ENCODE measurements around the gene TBL1X.

Gene TBL1X

DNA sequence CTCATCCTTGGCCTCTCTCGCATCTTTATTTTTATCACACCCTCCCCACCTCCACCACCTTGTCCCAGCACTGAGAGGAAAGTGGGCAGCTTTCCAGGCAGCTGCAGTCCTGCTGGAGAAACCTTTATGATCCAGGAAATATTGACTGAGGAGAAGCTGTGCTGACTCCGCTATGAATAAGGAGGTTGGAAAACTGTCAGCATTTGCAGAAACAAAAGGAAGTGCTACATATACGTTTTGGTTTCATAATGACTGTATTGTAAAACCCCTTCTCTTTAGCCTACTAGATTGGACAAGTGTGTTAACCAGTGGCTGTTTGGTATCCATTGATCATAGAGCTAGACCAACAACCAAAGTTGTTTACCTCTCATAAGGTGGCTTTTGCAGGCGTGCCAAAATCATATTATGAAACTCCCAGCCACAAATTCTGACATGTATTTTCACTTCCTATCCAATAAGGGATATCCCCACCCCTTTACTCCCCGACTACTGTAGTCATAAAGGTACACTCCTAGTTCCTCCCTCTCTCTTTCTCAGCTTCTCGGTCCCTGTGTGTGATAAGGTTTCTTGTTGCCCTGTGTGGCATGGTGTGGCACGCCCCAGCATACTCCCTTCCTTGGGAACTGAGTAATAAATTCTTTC, 212.4 kb downstream of the TBL1X start:
- DNase-seq = no peak

DNA sequence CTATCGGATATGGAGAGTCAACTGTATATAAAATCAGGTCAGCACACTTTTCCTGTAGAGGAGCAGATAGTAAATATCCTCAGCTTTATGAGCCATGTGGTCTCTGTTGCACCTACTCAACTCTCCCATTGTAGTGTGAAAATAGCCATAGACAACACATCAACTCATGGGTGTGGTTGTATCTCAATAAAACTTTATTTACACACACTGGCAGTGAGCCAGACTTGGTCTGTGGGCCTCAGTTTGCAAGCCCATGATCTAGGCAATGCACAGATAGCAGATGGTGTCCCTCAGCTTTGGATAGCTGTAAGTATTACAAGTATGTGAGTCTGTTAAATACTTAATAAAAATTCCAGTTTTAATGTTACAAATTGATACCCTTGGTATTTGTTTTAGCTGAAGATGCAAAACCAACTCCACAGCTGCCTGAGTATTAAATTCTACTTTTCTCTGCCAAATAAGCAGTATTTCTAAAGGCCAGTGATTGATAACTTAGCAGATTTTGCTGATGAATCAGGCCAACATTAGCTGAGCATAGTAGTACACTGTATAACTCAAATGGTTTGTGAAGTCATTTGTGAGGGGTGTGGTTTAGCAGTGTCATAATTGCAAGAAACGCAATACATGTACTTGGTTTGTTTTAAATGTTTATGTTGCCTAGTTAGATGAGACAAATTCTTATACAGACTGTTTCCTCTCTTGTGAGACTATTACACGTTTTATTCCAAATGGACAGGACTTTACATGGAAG, 213.5 kb downstream of the TBL1X start:
- no peak for DNase-seq

DNA sequence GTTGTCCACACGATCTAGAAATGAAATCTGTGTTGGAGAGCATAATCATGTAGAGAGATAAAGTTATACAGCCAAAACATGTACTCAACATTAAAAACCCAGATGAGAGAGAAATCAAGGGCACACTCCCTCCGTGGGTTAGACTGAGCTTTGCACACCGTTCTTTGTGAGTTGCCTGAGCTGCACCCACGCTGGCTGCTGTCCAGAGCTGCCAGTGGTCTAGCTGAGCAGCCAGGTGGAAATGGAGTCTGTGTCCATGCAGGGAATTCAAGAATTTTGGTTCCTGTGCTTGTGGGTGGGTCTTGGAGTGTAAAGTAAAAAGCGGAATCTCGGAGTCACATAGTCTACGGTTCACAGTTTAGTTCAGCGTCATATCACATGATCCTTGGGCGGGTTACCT, 216.2 kb downstream of the TBL1X start:
- no peak for DNase-seq

DNA sequence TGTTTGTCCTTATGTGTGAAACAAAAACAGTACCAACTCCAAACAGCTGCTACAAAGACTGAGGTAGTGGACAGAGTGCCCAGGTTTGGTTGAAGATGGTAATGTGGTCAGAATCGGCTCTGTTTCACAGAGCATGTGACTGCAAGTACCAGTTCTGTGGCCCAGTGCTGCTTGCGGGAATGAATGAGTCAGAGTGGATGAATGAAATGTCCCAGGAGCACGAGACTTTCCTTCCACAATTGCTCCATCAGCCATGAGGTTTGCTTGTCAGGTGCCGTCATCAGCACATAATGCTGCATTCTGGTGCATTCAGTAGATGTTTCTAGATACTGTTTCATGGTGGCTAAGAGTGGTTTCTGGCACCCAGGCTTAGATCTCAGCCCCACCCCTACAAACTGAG, 216.6 kb downstream of the TBL1X start:
- DNase-seq = no peak

DNA sequence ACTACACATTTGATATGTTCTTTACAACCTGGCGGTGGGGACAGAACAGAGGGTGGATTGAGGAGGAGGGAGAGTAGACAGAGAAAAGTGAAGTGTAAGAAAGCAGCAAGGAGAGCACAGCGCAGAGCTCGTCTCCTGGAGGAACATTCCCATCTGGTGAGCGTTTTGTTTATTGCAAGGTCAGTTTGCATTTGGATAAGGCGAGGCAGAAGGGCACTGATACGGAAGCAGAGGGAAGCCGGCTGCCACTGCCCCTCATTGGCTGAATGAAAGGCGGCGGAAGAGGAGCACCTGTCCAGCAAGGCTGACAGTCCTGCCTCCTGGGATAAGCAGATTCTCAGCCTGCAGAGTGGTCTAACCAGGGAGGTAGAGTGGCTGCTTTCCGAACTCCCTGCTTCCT, 217.6 kb downstream of the TBL1X start:
- no peak for DNase-seq

DNA sequence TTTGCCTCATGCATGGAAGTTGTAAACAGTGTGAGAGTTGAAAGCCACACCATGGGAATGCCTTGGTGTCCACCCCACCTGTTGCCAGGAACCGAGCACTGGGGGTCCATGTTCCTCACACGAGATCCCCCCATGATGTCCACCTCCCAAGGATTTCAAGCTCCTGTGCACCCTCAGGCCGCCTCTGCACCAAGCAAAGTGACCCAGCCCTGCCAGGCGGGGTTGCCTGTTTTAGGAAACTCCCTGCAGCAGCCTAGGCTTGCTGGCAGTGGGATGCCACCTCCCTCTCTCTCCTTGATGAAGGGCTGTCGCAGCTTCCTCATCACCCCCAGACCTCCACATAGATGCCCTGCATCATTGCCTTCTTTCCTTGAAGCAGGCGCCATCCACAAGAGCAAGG, 218.0 kb downstream of the TBL1X start:
- DNase-seq = no peak

DNA sequence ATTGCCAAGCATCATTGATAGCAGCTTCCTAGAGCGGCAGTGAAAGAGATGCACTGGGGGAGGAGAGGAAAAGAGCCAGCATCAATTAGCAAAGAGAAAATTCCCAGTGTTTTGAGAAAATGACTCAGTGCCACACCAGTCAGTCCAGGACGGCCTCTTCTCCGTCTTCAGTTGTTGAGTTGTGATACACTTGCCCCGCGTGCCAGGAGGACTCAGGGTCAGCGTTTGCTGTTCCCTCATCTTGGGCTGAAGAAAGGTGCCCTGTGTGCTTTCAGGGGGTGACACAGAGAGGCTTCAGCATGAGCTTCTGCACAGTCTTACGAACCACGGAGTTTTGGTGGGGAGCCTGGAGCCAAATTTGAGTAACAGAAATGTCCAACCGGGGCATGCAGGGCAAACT, 218.5 kb downstream of the TBL1X start:
- no peak for DNase-seq

DNA sequence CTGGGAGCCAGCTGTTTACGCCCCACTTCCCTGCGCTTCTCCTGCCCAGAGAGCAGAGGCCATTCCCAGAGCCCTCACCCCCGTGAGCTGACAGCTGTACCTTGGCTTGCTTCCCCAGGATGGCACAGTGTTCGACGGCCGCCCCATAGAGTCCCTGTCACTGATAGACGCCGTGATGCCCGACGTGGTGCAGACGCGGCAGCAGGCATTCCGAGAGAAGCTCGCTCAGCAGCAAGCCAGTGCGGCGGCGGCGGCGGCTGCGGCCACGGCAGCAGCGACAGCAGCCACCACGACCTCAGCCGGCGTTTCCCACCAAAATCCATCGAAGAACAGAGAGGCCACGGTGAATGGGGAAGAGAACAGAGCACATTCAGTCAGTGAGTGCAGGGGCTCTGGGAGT, 223.0 kb downstream of the TBL1X start:
- DNase-seq = no peak

DNA sequence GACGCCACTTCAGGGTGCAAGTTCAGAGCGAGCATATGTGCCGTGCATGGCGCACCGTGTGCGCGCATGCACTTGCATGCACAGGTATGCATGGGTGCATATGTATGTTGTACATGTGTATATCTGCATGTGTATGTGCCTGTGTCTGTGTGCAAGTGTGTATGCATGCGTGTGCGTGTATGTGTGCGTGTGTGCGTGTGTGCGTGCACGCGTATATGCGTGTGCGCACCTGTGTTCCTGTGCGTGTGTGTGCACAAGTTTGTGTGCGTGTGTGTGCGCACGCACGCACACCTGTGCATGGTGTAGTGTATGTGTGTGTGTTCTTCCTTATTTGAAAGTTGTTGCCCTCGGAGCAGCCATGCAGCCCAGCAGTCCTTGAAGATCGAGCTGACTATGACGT, 224.0 kb downstream of the TBL1X start:
- DNase-seq = no peak

DNA sequence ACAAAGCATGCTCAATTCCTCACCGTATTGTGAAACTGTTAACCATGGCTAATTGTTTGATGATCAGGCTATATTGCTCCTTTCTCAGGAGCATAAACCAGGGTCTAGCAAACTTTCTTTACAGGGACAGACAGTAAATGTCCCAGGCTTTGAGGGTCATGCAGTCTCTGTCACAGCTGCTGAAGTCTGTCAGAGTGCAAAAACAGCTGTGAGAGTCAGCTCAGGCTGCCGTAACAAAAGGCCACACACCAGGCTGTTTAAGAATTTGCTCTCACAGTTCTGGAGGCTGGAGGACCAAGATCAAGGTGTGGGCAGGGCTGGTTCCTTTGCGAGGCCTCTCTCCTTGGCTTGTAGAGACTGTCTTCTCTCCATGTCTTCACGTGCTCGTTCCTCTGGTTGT, 225.2 kb downstream of the TBL1X start:
- DNase-seq = no peak

DNA sequence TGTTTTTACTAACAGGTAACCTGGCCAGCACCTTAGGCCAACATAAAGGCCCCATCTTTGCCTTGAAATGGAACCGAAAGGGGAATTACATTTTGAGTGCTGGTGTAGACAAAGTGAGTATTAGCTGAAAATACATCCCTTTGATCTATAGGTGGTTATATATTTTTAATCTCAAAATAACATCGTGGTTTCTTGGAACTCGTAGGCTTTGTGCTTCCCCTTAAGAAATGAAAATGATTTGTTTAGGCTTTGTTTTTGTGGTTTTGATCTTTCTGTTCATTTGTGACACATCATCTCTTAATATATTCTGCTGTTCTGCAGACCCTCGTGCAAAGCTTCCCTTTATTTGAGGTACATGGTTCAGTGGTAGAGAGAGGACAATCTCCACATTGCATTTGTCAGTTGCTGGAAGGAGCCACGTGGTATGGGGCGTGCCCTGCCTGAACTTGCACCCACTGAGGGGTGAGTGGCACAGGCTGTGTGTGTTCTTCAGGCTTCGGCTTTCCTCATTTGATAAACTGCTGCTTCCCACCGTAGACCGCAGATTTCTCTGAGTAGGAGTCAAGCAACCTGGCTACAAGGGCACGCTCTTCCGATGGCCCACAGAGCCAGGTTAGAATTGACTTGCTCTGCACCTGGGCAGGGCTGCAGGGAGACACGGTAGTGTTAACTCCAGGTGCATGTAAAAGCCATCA, 228.6 kb downstream of the TBL1X start:
- no peak for DNase-seq

DNA sequence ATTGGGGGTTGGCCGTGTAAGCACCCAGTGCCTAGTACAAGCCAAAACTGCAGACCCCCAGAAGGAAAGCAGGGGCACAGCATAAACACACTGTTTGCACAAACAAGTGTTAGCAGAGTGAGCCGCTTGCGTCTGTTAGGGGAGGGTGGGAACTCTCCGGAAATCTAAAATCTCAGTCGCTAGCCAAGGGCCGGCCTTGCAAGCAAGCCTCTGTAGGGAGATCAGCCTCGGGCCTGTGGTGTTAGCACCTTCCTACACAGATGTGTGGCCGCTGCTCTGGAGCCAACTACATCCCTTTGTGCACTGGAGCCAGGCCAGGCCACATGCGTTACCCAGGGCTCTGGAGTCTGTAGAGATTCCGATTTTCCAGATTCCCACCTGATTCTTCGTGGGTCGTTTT, 233.7 kb downstream of the TBL1X start:
- no peak for DNase-seq

DNA sequence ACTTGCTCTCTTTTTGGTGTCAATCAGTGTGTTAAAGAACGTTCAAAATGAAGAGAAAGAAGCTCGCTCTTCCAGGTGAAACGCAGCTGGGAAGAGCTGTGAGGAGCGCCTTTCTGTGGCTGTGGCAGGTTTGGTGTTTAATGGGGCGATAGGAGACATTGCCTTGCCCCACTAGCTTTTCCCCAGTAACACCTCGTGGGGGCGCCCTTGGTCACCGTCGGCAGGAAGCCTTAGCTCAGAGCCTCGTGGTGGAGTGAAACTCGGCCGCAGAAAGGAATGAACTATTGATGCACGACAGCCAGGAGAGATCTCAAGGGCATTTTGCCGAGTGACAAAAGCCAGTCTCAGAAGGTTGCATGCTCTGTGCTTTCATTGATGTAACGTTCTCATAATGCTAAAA, 235.7 kb downstream of the TBL1X start:
- DNase-seq = no peak

DNA sequence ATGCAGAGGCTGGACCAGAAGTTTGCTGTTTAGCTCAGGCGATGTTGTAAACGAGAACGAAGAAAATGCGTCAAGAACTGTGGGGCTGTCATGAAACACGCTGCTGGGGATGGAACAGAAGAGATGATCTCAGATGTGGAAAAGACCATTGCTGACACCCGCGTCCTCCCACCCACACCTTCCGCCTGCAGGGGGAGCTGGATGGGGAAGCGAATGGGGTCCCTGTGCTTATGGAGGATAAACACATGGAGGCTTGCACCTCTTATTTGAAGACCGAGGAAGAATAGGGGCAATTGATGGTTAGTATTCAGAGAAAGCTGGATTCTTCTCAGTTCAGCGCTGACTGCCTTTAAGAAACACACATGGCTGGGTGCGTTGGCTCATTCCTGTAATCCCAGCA, 236.9 kb downstream of the TBL1X start:
- DNase-seq = no peak

DNA sequence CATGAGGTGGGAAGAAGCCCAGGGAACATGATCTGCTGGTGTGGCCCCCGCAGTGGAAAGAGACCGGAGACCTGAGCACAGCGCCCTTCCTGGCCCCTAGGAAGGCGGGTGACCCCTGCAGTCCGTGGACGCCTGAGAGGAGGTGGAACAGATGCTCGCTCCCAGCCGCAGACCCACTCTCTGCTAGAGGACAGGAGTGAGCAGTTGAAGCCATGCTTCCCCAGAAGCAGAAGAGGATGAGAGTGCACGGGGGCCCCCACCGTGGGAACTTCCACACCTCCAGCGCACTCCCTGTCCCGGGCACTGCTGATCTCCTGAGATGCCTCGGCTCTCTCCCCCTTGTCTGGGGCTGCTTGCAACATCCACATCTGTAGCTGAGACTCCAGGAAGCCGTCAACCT, 238.5 kb downstream of the TBL1X start:
- DNase-seq = no peak

DNA sequence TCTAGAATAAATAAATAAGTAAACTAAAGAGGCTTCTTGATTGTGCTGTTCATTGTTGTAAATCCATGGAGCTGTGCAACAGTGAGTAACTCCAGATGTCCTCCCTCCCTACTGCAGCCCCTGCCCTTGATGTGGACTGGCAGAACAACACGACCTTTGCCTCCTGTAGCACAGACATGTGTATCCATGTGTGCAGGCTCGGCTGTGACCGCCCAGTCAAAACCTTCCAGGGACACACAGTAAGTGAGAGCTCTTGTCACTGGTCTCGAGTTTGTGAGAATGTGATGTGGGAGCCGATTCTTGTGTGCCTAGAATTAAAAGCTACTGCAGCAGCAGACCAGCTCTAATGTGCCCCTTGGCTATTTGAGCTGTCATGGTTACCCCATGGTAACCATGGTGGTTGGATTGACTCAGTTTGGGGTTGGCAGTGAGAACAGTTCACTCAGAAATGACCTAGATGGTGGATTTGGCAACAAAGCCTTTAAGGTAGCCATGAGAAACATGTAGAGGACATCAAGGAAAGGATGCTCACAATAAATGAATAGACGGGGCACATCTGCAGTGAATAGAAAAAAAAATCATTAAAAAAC, 240.1 kb downstream of the TBL1X start:
- no peak for DNase-seq

DNA sequence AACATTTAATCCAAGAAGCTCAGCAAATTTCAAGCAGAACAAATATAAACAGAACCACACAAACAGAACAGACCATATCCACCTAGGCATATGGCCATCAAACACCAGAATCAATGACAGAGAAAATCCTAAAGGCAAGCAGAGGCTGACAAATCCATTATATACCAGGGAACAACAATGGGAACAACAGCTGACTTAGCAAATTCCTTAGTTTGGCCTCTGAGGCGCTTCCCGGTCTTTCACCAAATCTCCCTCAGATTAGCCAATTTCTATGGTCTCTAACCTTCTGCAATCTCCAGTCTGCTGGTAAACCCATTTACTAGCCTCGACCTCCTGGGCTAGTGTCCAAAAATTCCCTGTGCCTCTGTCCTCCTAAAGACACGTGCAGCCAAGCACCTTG, 241.6 kb downstream of the TBL1X start:
- DNase-seq = no peak

DNA sequence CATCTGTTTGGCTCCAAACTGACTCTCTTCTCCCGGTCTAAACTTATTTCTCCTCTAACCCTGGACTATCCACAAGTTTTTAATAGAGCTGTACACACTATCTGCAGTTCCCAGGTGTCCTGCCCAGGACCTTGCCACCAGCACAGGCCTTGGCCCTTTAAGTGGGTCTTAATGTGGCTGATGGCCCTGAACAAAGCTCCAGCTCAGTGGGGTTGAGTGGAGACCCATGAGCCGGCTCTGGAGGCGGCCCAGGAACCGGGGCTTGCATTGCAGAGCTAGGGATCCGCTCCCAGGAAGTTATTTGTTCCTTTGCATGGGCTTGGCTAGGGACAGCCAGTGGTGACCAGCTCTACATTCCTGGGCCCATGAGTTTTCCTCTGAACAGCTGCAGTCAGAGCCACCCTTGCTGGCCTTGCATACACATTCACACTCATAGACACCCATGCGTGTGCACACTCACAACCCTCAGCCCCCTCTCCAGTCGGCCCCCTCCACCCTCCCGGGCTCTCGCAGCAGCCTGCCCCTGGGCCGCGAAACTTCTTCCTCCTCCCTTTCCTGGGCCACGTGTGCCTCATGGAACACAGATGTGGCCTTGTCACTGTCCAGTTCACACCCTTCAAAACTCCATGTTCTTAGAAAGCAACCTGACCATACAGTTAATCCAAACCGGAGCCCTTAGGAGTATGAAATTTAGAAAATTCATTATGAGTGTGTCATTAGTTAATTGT, 242.6 kb downstream of the TBL1X start:
- DNase-seq = no peak

DNA sequence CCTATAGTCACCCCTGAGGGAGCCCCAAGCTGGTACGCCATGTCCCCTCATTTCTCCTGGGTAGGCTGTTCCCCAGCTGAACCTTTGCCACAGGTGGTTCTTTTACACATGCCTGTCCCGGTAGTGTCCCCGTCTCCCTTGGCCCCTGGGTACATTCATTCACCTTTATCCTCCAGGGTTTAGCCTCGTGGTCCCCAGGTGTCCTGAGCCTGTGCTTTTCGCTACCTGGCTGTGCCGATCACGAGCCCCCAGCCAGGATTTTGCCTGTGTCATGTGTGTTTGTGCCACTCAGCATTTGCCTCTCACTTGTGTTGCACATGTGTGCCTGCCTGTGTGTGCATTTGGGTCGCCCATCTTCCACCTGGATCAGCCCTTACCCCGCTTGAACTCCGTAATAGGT, 243.2 kb downstream of the TBL1X start:
- no peak for DNase-seq

DNA sequence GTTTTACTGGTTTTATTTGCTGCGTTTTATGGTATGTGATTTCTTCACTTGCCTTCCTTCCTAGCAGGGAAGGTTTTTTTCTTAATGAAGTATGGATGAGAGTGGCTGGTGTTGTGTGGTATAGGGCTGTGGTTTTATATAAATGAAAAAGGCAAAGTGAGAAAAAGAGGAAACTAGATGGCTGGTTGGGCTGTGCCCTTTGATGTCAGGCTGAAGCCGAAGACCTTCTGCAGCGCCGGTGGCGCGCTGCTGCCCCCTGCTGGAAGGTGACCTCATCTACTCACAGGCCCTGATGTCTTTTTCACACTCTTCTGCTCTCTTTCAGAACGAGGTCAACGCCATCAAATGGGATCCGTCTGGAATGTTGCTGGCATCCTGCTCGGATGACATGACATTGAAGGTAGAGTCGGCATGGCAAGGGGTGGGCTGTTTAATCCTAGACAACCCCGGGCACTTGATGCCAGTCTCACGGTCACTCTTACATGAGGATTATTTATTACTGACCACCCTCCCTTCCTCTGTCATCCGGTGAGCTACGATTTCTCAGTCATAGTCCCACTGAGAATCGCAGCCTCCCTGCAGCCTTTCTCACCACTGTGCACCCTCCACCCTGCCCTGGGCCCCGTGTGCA, 244.2 kb downstream of the TBL1X start:
- peak; percentile 72 to 73 for DNase-seq

DNA sequence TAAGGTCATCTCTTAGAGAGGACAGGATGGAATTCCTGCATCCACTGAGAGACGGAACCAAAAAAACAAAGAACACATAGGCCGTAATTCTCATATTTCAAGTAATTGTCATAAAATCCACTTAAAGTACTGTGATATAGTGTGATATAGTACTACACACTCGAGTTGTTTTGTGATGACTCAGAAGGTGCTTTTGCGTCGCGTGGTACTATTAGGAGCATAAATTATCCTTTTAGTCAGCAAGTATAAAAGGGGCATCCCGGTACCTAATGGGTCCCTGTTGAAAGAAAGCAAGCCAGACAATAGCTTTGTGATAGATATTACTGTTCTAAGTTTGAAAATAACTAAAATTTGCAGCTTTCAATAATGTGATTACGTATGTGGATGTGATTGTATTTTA, 245.5 kb downstream of the TBL1X start:
- no peak for DNase-seq

DNA sequence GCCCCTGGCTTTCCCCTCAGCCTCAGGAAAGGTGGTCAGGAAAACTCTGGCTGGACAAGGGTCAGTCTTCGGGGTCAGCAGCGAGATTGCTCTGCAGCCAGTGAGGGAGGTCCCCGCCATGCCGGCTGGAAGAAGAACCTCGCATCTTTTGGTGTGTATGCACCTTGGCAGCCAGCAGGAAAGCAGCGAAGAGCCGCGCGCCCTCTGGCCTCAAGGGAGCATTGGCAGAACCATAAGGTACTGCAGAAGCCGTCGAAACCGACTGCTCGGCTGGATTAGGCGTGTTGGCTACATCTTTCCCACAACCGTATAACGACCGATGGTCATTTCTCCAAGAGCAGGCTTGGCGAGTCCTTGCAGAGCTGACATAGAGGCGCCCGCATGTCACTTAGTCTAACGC, 252.5 kb downstream of the TBL1X start:
- no peak for DNase-seq

DNA sequence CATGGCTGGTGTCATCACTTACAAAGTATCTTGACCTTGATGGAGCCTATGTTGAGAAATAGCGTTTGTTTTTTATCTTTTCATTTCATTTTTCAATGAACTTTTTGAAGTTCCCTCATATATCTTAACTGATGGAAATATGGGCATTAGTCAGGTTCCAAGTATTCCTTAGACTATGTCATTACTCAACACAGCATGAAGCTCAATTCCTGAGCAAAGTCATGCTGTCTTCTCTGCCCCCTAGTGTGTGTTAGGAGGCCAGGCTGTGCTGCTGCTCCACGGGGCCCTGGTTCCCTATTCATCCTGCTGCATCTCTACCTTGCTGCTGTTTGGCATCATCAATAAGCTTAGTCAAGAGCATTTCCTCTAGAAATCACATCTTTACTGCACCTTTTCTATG, 259.9 kb downstream of the TBL1X start:
- no peak for DNase-seq

All from Kasumi-1 (cell line).